Thyroid gland (tissue), 4 donors: Measurements from ENCODE around the gene PLPP3. TPM values are rescaled to one million over a fixed set of nuclear protein-coding genes. Genes with fewer than 3 reads are reported as not detected.

Experiments used
- DNase-seq, 2 donors: peaks; one replicate each; pipeline ENCODE4 v3.0.0-alpha.2; 2019
- H3K27ac ChIP-seq, 3 donors: fragments of 200-600 bp; sonication (generic); 1 replicate in 2 of 3; 2 replicates in 1 of 3; pipeline ENCODE4 v1.5.1; 2016 to 2019; ENCODE audit warnings: mild to moderate bottlenecking in 1 of 3, moderate library complexity in 1 of 3
- H3K27me3 ChIP-seq: fragments of 200-600 bp; sonication (generic); one replicate; pipeline ENCODE4 v1.5.1; 2019
- H3K36me3 ChIP-seq, 2 donors: fragments of 200-600 bp; sonication (generic); one replicate each; pipeline ENCODE4 v1.5.1; 2016 to 2019
- H3K4me1 ChIP-seq, 2 donors: fragments of 200-600 bp; sonication (generic); one replicate each; pipeline ENCODE4 v1.5.1; 2017 to 2019
- H3K4me3 ChIP-seq, 3 donors: fragments of 200-600 bp; sonication (generic); replicated peaks in 1 of 3; 1 replicate in 2 of 3; 2 replicates in 1 of 3; pipeline ENCODE4 v1.5.1; 2016; ENCODE audit warnings: mild to moderate bottlenecking in 1 of 3
- H3K9me3 ChIP-seq: fragments of 200-600 bp; sonication (generic); one replicate; pipeline ENCODE4 v1.5.1; 2017
- CTCF ChIP-seq, 6 experiments: fragments of 200-600 bp in 3 of 6; fragments of 450-650 bp in 3 of 6; sonication (generic) in 3 of 6; IDR thresholded peaks; one replicate each; pipeline ENCODE4 v1.5.1; 2016 to 2019; ENCODE audit warnings: antibody characterized with exemption in 6 of 6, mild to moderate bottlenecking in 2 of 6, inconsistent platforms in 1 of 6, moderate library complexity in 1 of 6
- POLR2A ChIP-seq, 2 donors: fragments of 450-650 bp; IDR thresholded peaks; one replicate each; pipeline ENCODE4 v1.6.1; 2017; ENCODE audit warnings: antibody characterized with exemption in 2 of 2, mild to moderate bottlenecking in 2 of 2, moderate library complexity in 1 of 2
- WGBS, 2 donors: methylation state at CpG; one replicate each; pipeline ENCODE4 v1.1.5; 2017; 5-methylcytosine and 5-hydroxymethylcytosine counted together
- intact Hi-C: fragments of 100-400 bp; cut with DNase I; formaldehyde crosslinking; loops from one replicate; pipeline ENCODE4 v1.15.1; 2023
- small RNA-seq: library from RNA; depleted of rRNA; stranded (forward); fragments of <200 nt; gene quantifications from one replicate; pipeline ENCODE3, GENCODE V24; 2016
- total RNA-seq, 4 donors: library from RNA; depleted of rRNA; stranded (reverse); fragments of >200 nt; gene quantifications; one replicate each; pipeline ENCODE4 v1.2.3, GENCODE V29; 2016

Gene PLPP3
- total RNA-seq, 4 donors from 2014 or later: 257 to 764 (median 675) TPM

- Histone ChIP-seq H3K9me3 (no peaks in the 10 kb centered on the region), H3K4me1 (peaks cover 10 to 21% of the 10 kb centered on the region in 2 donors), H3K27ac (no peak overlapping the region), H3K36me3 (no peaks in the 10 kb centered on the region), H3K27me3 (no peaks in the 10 kb centered on the region), H3K4me3 (no peak overlapping the region)
- intact Hi-C loops: no loop called here
- TF ChIP-seq CTCF (IDR thresholded peaks at IDR 0.05): no peak
- no peak for TF ChIP-seq POLR2A (IDR thresholded peaks at IDR 0.05)
- no peak for DNase-seq
- WGBS, 2 donors: 75 to 82% methylated on average over 7 of the region's 7 CpGs
Measured at GRCh38 chr1:56444960-56445646, 134.3 kb downstream of the PLPP3 start.

Small RNA genes lying within 50 kb of the gene (small RNA-seq; reads per million reads assigned to genes)
- gene AC099789.1: not detected

Other genes starting within 250 kb of the PLPP3 start
- 10 to 100 TPM; 10.4 to 16.5 (median 14.3) TPM for gene PRKAA2, start 65.8 kb upstream of the PLPP3 start, total RNA-seq
- 1 to 10 TPM in 1 of 4 donors, under 1 TPM in 2, not detected in 1; 0.13 to 1.6 (median 0.78) TPM for gene FYB2, start 239.8 kb upstream of the PLPP3 start, total RNA-seq